ENCODE measurements around the gene LRRC55.

- TF ChIP-seq GATA2 (IDR thresholded peaks at IDR 0.05; ENCODE audit: insufficient read depth, insufficient read length, low read depth, low read length) (no peak), CTCF (IDR thresholded peaks at IDR 0.05; ENCODE audit: extremely low read depth in 1 of 2, insufficient read depth in 1 of 2, low read depth in 1 of 2, low read length in 2 of 2) (no peak), EZH2 (IDR thresholded peaks at IDR 0.05; ENCODE audit: borderline replicate concordance, low read depth, low read length, severe bottlenecking) (no peak)
These were observed 38.3 kb upstream of the LRRC55 start for GRCh38 chr11:57143459-57143858.

Measured in endothelial cell of umbilical vein (primary cell).